KMS-11 (cell line): ENCODE results near the gene UBTD1.
"Not testable (repeated sequence)": the region's sequence is repeated elsewhere in the genome, so short reads cannot be mapped to it uniquely, and the experiment has no call there.

ENCODE experiments used
- H2AFZ ChIP-seq: fragments of 200-600 bp; sonication (generic); 2 replicates; pipeline ENCODE4 v1.6.1; 2016; ENCODE audit warnings: antibody characterized with exemption, mixed run types, low read depth
- H3K27ac ChIP-seq: fragments of 200-600 bp; sonication (generic); 2 replicates; pipeline ENCODE4 v1.6.1; 2016; ENCODE audit warnings: mild to moderate bottlenecking, mixed run types
- H3K27me3 ChIP-seq: fragments of 200-600 bp; sonication (generic); 2 replicates; pipeline ENCODE4 v1.6.1; 2017; ENCODE audit warnings: mild to moderate bottlenecking, low read depth, mixed run types, moderate library complexity; ENCODE audit not compliant: insufficient read depth
- H3K36me3 ChIP-seq: fragments of 200-600 bp; sonication (generic); 2 replicates; pipeline ENCODE4 v1.6.1; 2017; ENCODE audit warnings: mild to moderate bottlenecking, mixed run types; ENCODE audit not compliant: insufficient read depth
- H3K4me1 ChIP-seq: fragments of 200-600 bp; sonication (generic); 2 replicates; pipeline ENCODE4 v1.6.1; 2016; ENCODE audit warnings: mild to moderate bottlenecking, low read depth, mixed run types; ENCODE audit not compliant: poor library complexity, severe bottlenecking
- H3K4me2 ChIP-seq: fragments of 200-600 bp; sonication (generic); 2 replicates; pipeline ENCODE4 v1.7.0; 2016; ENCODE audit warnings: mild to moderate bottlenecking, mixed run types
- H3K4me3 ChIP-seq: fragments of 200-600 bp; sonication (generic); IDR thresholded peaks from 2 replicates; pipeline ENCODE4 v1.6.1; 2017; ENCODE audit warnings: low read depth, low read length, mixed read lengths; ENCODE audit not compliant: insufficient read depth
- H3K79me2 ChIP-seq: fragments of 200-600 bp; sonication (generic); 2 replicates; pipeline ENCODE4 v1.6.1; 2016; ENCODE audit warnings: low read depth, mixed run types; ENCODE audit not compliant: insufficient read depth
- H3K9ac ChIP-seq: fragments of 200-600 bp; sonication (generic); 2 replicates; pipeline ENCODE4 v1.6.1; 2016; ENCODE audit warnings: mild to moderate bottlenecking, mixed run types
- H4K20me1 ChIP-seq: fragments of 200-600 bp; sonication (generic); 2 replicates; pipeline ENCODE4 v1.6.1; 2016; ENCODE audit warnings: mild to moderate bottlenecking, mixed run types; ENCODE audit not compliant: insufficient read depth
- CTCF ChIP-seq: fragments of 200-600 bp; sonication (generic); conservative IDR thresholded peaks from 2 replicates; pipeline ENCODE4 v1.6.1; 2017; ENCODE audit warnings: low read depth, mild to moderate bottlenecking, antibody characterized with exemption, low read length, moderate library complexity, mixed read lengths

The UBTD1 gene

GRCh38 chr10:97475936-97476594 lies 22.7 kb upstream of the UBTD1 start:
- Histone ChIP-seq H2AFZ (no peak overlapping the region), H3K4me1 (no peaks in the 10 kb centered on the region), H3K4me3 (no peak overlapping the region), H3K36me3 (peaks cover 8% of the 10 kb centered on the region; the same call in 1 of the 2 replicates), H3K4me2 (no peak overlapping the region), H3K79me2 (no peaks in the 10 kb centered on the region), H4K20me1 (no peaks in the 10 kb centered on the region), H3K9ac (no peak overlapping the region), H3K27ac (no peak overlapping the region), H3K27me3 (no peaks in the 10 kb centered on the region)
- TF ChIP-seq CTCF: no peak

- H3K4me3 ChIP-seq, H4K20me1 ChIP-seq, H3K36me3 ChIP-seq, H2AFZ ChIP-seq, H3K27me3 ChIP-seq, H3K27ac ChIP-seq, H3K4me2 ChIP-seq, H3K79me2 ChIP-seq, H3K9ac ChIP-seq, H3K4me1 ChIP-seq: not testable (repeated sequence)
Measured at GRCh38 chr10:97479410-97479809, 19.3 kb upstream of the UBTD1 start.

GRCh38 chr10:97479939-97480338 lies 18.8 kb upstream of the UBTD1 start:
- Histone ChIP-seq H3K27me3 (no peaks in the 10 kb centered on the region), H3K4me1 (no peaks in the 10 kb centered on the region), H2AFZ (no peak overlapping the region), H3K4me3 (no peak overlapping the region), H3K9ac (no peak overlapping the region), H3K36me3 (peaks cover 8% of the 10 kb centered on the region; the same call in 1 of the 2 replicates), H4K20me1 (no peaks in the 10 kb centered on the region), H3K27ac (no peak overlapping the region), H3K4me2 (no peak overlapping the region), H3K79me2 (peaks cover 5% of the 10 kb centered on the region; the same call in 1 of the 2 replicates)
- no peak for TF ChIP-seq CTCF

GRCh38 chr10:97481071-97481470 lies 17.7 kb upstream of the UBTD1 start:
- Histone ChIP-seq H2AFZ (no peak overlapping the region), H4K20me1 (peaks cover 4% of the 10 kb centered on the region; the same call in 1 of the 2 replicates), H3K4me2 (no peak overlapping the region), H3K27ac (no peak overlapping the region), H3K79me2 (peaks cover 16% of the 10 kb centered on the region; the same call in 1 of the 2 replicates), H3K27me3 (no peaks in the 10 kb centered on the region), H3K4me1 (peaks cover under 1% of the 10 kb centered on the region), H3K36me3 (peaks cover under 1% of the 10 kb centered on the region; the same call in 1 of the 2 replicates), H3K9ac (no peak overlapping the region), H3K4me3 (no peak overlapping the region)
- no peak for TF ChIP-seq CTCF

GRCh38 chr10:97482381-97482780 lies 16.3 kb upstream of the UBTD1 start:
- H3K27ac ChIP-seq: no peak overlapping the region
- no peaks in the 10 kb centered on the region for H3K27me3 ChIP-seq
- no peaks in the 10 kb centered on the region; the same call in 1 of the 2 replicates for H3K36me3 ChIP-seq
- no peak for TF ChIP-seq CTCF
- no peak overlapping the region for H2AFZ ChIP-seq
- H4K20me1 ChIP-seq: peaks cover 7% of the 10 kb centered on the region; the same call in 1 of the 2 replicates
- H3K79me2 ChIP-seq: peaks cover 20% of the 10 kb centered on the region
- no peak overlapping the region for H3K4me3 ChIP-seq
- H3K9ac ChIP-seq: no peak overlapping the region
- peaks cover 11% of the 10 kb centered on the region for H3K4me1 ChIP-seq
- no peak overlapping the region for H3K4me2 ChIP-seq
